OCI-LY3 (cell line): ENCODE results near the gene KARS1.

Source experiments
- H2AFZ ChIP-seq: fragments of 200-600, 300-600 bp; shearing (Covaris generic); 2 replicates; pipeline ENCODE4 v1.6.0; 2014; ENCODE audit warnings: antibody characterized with exemption, low read depth, low read length
- H3K27ac ChIP-seq: fragments of 200-600, 300-600 bp; sonication (generic); 2 replicates; pipeline ENCODE4 v1.5.1; 2014; ENCODE audit warnings: mild to moderate bottlenecking, low read length, moderate library complexity, mixed read lengths
- H3K27me3 ChIP-seq: fragments of 200-600, 300-600 bp; sonication (generic); 2 replicates; pipeline ENCODE4 v1.6.1; 2014; ENCODE audit warnings: low read depth, low read length, mixed read lengths
- H3K36me3 ChIP-seq: fragments of 200-600, 300-600 bp; sonication (generic); replicated peaks from 2 replicates; pipeline ENCODE3; 2014; ENCODE audit warnings: low read depth, low read length, mixed read lengths
- H3K4me1 ChIP-seq: fragments of 300-600, 200-600 bp; sonication (generic); 2 replicates; pipeline ENCODE4 v1.6.1; 2014; ENCODE audit warnings: low read length, mixed read lengths
- H3K4me2 ChIP-seq: fragments of 200-600, 300-600 bp; sonication (generic); 2 replicates; pipeline ENCODE4 v1.6.1; 2014; ENCODE audit warnings: low read length, mixed read lengths
- H3K4me3 ChIP-seq: fragments of 300-600, 200-600 bp; sonication (generic); 2 replicates; pipeline ENCODE4 v1.5.1; 2014; ENCODE audit warnings: antibody characterized with exemption, mild to moderate bottlenecking, low read length, moderate library complexity
- H3K79me2 ChIP-seq: fragments of 300-600, 200-600 bp; shearing (Covaris generic); 2 replicates; pipeline ENCODE4 v1.6.1; 2014; ENCODE audit warnings: mild to moderate bottlenecking, low read length, mixed read lengths
- H3K9ac ChIP-seq: fragments of 300-600, 200-600 bp; shearing (Covaris generic); 2 replicates; pipeline ENCODE4 v1.6.0; 2014; ENCODE audit warnings: mild to moderate bottlenecking, low read length, moderate library complexity
- H3K9me3 ChIP-seq: fragments of 200-600, 300-600 bp; shearing (Covaris generic); 2 replicates; pipeline ENCODE4 v1.6.1; 2014; ENCODE audit warnings: low read length, mixed read lengths; ENCODE audit not compliant: insufficient read depth
- H4K20me1 ChIP-seq: fragments of 200-600, 300-600 bp; sonication (generic); 2 replicates; pipeline ENCODE4 v1.6.1; 2016; ENCODE audit warnings: low read length, mixed read lengths; ENCODE audit not compliant: insufficient read depth
- EZH2phosphoT487 ChIP-seq: fragments of 200-600 bp; shearing (Covaris generic); IDR thresholded peaks from 2 replicates; pipeline ENCODE4 v1.6.1; 2018; ENCODE audit warnings: antibody characterized with exemption, mixed run types, low read depth
- TF ChIP-seq, protein P1 (sequence below): fragments of 200-600, 300-600 bp; sonication (generic); IDR thresholded peaks from 2 replicates; pipeline ENCODE4 v1.5.1; 2014; ENCODE audit warnings: antibody characterized with exemption, low read length, low read depth

Gene KARS1

GRCh38 chr16:75579281-75579834 is 68.1 kb downstream of the KARS1 start:
- H3K9ac ChIP-seq: no peak overlapping the region
- no peak for TF ChIP-seq EZH2phosphoT487
- no peaks in the 10 kb centered on the region for H3K9me3 ChIP-seq
- peaks cover 12% of the 10 kb centered on the region for H4K20me1 ChIP-seq
- H3K36me3 ChIP-seq: peaks cover 42% of the 10 kb centered on the region
- H3K27me3 ChIP-seq: no peaks in the 10 kb centered on the region
- no peak overlapping the region for H3K4me3 ChIP-seq
- peaks cover 19% of the 10 kb centered on the region for H3K4me1 ChIP-seq
- no peaks in the 10 kb centered on the region for H3K79me2 ChIP-seq
- H2AFZ ChIP-seq: no peak overlapping the region
- no peak overlapping the region for H3K27ac ChIP-seq
- H3K4me2 ChIP-seq: no peak overlapping the region

DNA sequence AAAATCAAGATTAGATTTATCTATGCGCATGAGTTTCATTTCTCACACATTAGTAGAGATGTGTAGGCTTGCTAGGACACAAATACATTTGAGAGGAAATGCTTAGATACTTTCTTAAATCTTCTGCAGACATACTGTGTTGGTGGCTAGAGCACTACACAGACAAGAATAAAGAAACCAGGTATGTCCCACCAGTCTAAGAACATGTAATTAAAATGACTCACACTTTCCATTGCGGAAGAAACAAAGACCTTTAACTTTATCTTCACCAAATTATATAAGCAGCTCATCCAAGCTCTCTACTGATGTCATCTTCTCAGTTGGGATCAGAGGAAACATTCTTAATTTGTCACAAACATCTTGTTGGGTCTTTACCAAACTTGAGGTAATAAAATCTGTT is 68.7 kb downstream of the KARS1 start:
- no peak overlapping the region for H3K27ac ChIP-seq
- peaks cover 13% of the 10 kb centered on the region for H3K4me1 ChIP-seq
- no peak overlapping the region for H2AFZ ChIP-seq
- no peaks in the 10 kb centered on the region for H3K27me3 ChIP-seq
- no peaks in the 10 kb centered on the region for H3K9me3 ChIP-seq
- no peak overlapping the region for H3K4me2 ChIP-seq
- TF ChIP-seq, protein P1, sequence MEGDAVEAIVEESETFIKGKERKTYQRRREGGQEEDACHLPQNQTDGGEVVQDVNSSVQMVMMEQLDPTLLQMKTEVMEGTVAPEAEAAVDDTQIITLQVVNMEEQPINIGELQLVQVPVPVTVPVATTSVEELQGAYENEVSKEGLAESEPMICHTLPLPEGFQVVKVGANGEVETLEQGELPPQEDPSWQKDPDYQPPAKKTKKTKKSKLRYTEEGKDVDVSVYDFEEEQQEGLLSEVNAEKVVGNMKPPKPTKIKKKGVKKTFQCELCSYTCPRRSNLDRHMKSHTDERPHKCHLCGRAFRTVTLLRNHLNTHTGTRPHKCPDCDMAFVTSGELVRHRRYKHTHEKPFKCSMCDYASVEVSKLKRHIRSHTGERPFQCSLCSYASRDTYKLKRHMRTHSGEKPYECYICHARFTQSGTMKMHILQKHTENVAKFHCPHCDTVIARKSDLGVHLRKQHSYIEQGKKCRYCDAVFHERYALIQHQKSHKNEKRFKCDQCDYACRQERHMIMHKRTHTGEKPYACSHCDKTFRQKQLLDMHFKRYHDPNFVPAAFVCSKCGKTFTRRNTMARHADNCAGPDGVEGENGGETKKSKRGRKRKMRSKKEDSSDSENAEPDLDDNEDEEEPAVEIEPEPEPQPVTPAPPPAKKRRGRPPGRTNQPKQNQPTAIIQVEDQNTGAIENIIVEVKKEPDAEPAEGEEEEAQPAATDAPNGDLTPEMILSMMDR: no peak
- no peak for TF ChIP-seq EZH2phosphoT487
- H4K20me1 ChIP-seq: peaks cover 17% of the 10 kb centered on the region
- peaks cover 48% of the 10 kb centered on the region for H3K36me3 ChIP-seq
- H3K9ac ChIP-seq: no peak overlapping the region
- H3K4me3 ChIP-seq: no peak overlapping the region
- no peaks in the 10 kb centered on the region for H3K79me2 ChIP-seq

DNA sequence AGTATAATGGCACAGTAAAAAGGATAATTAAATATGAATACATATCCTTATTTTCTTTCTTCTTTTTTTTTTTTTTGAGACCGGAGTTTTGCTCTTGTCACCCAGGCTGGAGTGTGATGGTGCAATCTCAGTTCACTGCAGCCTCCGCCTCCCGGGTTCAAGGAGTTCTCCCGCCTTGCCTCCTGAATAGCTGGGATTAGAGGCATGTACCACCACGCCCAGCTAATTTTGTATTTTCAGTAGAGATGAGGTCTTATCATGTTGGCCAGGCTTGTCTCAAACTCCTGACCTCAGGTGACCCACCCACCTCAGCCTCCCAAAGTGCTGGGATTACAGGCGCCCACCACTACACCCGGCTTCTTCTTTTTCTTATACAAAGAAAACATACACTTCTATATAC is 69.3 kb downstream of the KARS1 start:
- Histone ChIP-seq H3K36me3 (peaks cover 53% of the 10 kb centered on the region), H4K20me1 (peaks cover 22% of the 10 kb centered on the region), H3K27me3 (no peaks in the 10 kb centered on the region), H3K4me1 (peaks cover 11% of the 10 kb centered on the region; the same call in 1 of the 2 replicates), H3K79me2 (no peaks in the 10 kb centered on the region), H3K27ac (no peak overlapping the region), H3K9ac (no peak overlapping the region), H3K9me3 (no peaks in the 10 kb centered on the region), H3K4me3 (no peak overlapping the region), H2AFZ (no peak overlapping the region), H3K4me2 (no peak overlapping the region)
- no peak for TF ChIP-seq EZH2phosphoT487
- TF ChIP-seq, protein P1: no peak
